ENCODE results near the gene RFLNA.

The RFLNA gene, protein sequence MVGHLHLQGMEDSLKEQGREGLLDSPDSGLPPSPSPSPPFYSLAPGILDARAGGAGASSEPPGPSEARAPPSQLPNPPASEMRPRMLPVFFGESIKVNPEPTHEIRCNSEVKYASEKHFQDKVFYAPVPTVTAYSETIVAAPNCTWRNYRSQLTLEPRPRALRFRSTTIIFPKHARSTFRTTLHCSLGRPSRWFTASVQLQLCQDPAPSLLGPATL

GRCh38 chr12:124294780-124295341 lies at the start of gene RFLNA:
Gene RFLNA (plus strand): TSS chr12:124295093. CDS start chr12:124295430, 337 bp downstream.
- DNase-seq, result no peak

- DNase-seq, result no peak
These were observed 47.6 kb upstream of the RFLNA start for GRCh38 chr12:124247331-124247730.

DNA sequence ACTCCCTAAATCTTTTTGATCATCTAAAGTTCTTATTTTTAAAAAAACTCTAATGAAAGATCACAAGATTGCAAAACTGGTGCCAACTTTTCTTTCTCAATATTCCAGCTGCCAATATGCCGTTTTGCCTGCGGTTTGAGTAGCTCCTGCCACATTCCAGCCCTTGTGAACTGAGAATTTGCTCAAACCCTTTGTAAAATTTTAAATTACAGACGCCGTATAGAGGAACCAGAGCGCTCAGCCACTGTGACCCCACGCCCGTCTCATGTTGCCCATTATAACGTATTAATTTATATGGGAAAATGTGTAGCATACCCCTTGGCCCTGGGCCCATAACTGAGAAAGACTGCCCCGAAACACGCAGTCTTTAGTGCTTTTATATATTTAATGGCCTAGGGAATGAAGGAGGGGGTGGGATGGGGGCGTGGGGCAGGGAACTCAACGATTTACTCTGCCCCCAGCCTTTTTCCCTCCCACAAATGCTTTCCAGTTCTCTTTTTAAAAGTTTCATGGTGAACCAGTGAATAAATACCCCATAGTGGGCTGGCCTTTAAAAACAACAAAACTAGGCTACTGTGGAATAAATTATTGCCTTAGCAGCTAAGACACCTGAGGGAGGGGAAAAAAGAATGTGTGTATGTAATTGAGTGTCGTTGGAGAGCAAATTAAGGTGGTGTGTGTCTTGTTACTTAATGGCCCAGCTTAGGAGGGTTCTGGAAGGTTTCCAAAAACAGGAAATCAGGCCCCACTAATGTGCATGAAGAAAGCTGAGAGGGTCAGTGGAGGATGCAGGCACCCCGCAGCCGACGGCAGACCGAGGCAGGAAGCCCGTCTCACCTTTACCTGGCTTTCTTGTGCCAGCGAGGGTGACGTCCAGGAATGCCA lies 45.7 kb upstream of the RFLNA start:
- DNase-seq, result no peak

GRCh38 chr12:124251186-124251585 lies 43.7 kb upstream of the RFLNA start:
- no peak for DNase-seq

DNA sequence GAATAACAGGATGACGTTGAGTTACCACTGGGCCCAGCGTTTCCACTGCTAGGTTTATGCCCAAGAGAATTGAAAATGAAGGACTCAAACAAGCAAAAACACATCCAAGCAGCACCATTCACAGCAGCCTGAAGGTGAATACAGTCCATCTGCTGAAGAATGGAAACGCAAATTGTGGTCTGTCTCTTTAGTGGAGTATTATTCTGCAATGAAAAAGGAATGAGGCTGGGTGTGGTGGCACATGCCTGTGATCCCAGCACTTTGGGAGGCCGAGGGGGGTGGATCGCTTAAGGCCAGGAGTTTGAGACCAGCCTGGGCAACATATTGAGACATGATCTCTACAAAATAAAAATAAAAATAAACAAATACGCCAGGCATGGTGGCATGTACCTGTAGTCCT lies 41.9 kb upstream of the RFLNA start:
- DNase-seq, result no peak

DNA sequence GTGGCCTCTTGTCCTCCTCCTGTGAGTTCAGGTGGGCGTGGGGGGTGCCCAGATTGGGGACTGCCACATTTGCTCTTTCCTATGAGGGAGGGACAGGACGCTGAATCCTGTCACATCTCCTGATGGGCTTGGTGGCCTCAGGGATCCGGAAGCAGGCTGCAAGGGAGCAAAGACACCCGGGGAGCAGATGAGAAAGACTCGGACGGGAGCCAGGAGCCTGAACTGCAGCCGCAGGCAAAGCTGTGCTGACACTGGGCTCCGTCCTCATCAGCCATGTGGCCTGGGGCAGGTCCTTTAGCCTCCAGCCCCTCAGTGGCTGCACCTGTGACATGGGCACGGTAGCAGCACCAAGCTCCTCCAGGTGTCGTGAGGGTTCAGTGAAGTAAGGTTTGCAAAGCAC lies 40.8 kb upstream of the RFLNA start:
- DNase-seq, result no peak

GRCh38 chr12:124259154-124260066 lies 35.5 kb upstream of the RFLNA start:
- no peak for DNase-seq

DNA sequence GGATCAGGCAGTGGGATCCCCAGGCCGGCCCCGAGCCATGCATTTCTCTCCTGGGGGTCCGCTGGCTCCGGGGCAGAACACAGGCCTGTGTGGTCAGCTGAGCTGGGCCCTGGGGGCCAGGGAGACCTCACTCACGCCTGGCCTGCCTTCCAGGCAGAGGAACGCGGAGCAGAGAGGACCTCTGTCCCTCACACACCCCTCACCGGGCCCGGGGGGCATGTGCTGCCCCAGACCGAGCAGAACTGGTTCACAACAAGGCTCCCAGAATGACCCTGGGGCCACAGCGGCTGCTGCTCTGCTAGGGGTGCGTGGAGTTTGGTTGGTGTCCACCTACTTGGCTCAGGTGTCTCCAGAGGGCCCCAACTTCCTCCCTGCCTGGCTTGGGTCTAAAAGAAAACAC lies 33.0 kb upstream of the RFLNA start:
- no peak for DNase-seq

DNA sequence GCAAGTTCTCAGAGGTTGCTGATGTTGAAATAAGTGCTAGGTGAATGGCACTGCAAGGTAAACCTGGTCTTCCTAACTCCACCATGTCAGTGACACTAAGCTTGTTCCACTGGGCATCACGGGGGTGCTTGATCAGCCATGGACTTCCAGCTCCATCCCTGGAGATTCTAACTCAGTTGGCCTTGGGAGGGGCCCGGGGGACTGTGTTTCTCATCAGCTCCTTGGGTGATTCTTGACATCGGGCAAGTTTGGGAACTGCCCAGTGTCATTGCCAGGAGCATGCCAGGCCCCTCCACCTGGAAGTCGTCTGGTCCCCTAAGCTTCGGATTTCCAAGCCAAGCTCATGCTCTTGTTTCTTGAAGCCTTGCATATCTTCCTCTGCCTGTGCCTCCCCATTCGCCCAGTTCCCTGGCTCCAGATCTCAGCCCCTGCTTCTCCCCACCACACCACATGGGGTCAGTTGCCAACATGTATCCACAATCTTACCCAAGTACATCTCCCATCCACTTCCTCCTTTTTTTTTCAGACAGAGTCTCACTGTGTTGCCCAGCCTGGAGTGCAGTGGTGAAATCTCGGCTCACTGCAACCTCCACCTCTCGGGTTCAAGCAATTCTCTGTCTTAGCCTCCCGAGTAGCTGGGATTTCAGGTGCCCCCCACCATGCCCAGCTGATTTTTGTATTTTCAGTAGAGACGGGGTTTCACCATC lies 30.7 kb upstream of the RFLNA start:
- no peak for DNase-seq

DNA sequence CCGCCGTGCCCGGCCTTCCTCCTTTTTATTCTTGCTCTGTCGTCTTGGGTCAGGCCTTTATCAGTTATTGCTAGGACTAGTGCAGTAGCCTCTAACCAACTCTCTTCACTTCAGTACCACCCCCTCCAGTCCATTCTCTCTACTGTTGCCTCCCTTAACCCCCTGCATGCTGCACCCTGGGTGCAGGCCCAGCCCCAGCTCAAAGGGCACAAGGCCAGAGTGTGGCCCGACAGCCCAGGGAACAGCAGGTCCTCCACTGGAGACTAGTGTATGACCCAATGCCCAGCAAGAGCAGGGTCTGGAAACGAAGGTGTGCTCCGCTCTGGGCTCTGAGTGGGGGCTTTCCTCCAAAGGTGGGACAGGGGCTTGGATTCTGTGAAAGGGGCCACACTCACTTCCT lies 30.0 kb upstream of the RFLNA start:
- DNase-seq, result no peak

GRCh38 chr12:124267205-124267778 lies 27.6 kb upstream of the RFLNA start:
- DNase-seq, result no peak

DNA sequence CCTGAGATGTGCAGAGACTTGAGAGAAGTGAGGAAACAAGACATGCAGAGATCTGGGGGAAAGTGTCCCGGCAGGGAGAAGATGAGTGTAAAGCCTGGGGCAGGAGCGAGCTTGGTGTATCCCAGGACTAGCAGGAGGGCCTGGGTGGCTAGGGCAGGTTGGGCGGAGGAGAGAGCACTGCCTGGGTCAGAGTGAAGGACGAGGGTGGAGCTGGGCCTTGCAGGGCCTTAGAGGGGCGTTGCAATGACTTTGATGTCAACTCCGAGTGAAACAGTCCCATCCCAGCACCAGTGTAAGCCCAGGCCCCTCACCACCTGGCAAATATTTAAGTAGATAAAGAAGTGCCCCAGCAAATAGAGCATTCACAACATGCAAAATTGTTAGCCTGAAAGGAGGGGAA lies 24.2 kb upstream of the RFLNA start:
- DNase-seq, result no peak

DNA sequence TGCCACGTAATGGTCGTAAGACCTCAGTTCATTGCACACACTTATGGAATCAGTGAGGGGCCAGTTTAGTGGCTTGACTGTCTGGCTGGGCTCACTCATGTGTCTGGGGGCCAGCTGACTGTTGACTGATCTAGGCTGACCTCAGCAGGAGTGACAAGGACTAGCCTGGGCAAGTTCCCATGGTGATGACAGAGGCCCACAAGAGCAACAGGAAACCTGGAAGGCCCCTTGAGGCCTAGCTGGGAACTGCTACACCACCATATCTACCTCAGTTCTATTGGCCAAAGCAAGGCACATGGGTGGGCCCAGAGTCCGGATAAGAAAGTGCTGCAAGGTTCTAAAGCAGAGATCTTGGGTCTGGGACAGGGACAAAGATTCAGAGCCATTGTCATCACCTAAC lies 21.3 kb upstream of the RFLNA start:
- DNase-seq, result peak; percentile 55 to 76

DNA sequence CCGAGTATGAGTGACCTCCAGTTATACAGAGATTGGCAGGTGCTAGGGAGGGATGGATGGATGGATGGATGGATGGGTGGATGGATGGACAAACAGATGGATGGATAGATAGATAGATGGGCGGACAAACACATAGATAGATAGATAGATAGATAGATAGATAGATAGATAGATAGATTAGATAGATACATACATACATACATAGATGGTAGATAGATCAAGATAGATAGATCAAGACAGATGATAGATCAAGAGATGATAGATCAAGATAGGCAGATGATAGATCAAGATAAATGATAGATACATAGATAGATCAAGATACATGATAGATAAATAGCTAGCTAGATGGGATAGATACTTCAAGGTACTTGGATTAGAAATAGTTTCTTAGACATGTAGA lies 18.6 kb upstream of the RFLNA start:
- DNase-seq, result no peak

GRCh38 chr12:124277394-124278241 lies 17.3 kb upstream of the RFLNA start:
- no peak for DNase-seq

- no peak for DNase-seq
These were observed 16.3 kb upstream of the RFLNA start for GRCh38 chr12:124278389-124279101.

- DNase-seq, result no peak
These were observed 15.6 kb upstream of the RFLNA start for GRCh38 chr12:124279315-124279714.

DNA sequence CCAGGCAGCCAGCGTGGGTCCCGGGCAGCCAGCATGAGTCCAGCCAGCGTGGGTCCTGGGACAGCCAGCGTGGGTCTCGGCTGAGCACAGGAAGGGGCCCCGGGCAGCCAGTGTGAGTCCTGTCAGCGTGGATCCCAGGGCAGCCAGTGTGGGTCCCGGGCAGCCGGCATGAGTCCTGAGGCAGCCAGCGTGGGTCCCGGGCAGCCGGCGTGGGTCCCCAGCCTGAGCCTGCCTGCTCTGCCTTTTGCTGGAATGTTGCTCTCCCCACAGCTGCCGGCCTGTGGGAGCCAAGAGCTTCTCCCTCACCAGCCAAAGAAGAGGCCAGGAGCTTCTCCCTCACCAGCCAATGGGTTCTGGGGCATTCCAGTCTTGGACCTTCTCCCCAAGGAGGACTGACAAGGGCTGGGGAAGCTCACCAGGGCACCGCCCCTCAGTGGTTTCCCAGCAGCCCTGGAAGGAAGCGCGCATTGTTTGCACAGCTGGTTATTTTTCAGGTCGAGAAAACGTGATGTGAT lies 15.0 kb upstream of the RFLNA start:
- DNase-seq, result no peak

- DNase-seq, result no peak
These were observed 13.6 kb upstream of the RFLNA start for GRCh38 chr12:124281309-124281708.

DNA sequence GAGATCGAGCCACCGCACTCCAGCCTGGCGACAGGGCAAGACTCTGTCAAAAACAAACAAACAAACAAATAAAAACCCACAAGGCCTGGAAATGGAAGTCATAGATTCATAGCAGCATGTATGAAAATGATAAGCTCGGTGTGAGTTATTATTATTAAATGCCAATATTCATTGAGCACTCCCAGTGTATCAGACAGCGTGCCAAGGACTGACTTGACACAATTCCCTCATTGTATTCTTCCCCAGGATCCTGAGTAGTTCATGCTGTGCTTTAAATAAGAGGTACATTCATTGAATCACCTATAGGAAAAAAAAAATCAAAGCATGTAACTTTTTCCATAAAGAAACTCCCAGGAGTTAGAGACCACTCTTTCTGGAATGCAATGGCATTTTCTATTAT lies 12.6 kb upstream of the RFLNA start:
- DNase-seq, result no peak
